Gastrocnemius medialis (tissue), 4 donors: ENCODE data around the gene AKAP6.

Experiments
- CTCF ChIP-seq, 5 experiments: fragments of 450-650 bp in 3 of 5; fragments of 200-600 bp in 2 of 5; sonication (generic) in 2 of 5; IDR thresholded peaks in 4 of 5; conservative IDR thresholded peaks in 1 of 5; 1 replicate in 4 of 5; 2 replicates in 1 of 5; pipeline ENCODE4 v1.5.1; 2016 to 2019; ENCODE audit warnings: antibody characterized with exemption in 5 of 5, mild to moderate bottlenecking in 3 of 5, moderate library complexity in 3 of 5
- POLR2A ChIP-seq, 2 donors: fragments of 450-650 bp; IDR thresholded peaks; one replicate each; pipeline ENCODE4 v1.6.1; 2017; ENCODE audit warnings: antibody characterized with exemption in 2 of 2, mild to moderate bottlenecking in 2 of 2, moderate library complexity in 2 of 2

DNA sequence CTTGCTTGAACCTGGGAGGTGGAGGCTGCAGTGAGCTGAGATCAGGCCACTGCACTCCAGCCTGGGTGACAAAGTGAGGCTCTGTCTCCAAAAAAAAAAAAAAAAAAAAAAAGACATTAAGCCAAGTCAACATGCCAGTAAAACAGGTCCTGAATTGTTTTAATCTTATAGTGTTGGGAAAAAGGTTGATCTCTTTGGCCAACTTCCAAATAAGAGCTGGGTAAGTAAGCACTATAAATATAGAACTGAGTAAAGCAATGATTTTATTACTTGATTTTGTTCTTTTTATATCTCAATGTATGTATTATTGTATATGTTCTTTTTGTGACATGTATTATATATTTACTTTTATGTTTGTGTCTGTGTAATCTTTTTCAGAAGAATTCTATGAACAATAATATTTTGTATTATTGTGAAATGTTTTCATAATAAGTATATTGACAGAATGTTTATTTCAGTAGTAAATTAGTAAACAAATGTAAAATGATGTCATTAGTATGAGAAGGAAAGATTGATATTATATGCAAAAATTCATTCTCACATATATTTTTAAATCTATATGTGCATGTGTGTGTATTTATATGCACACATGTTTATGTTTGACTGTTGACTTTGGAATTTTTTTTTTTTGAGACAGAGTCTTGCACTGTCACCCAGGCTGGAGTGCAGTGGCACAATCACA, 9.6 kb upstream of the AKAP6 start:
- TF ChIP-seq CTCF (IDR thresholded peaks at IDR 0.05 in 4 of 5, conservative IDR thresholded peaks at IDR 0.05 in 1 of 5): no peak
- TF ChIP-seq POLR2A (IDR thresholded peaks at IDR 0.05): no peak
